Fibroblast of skin of back (primary cell): ENCODE results near the gene ING3.
"Not testable (repeated sequence)": the region's sequence is repeated elsewhere in the genome, so short reads cannot be mapped to it uniquely, and the experiment has no call there.

Experiments
- DNase-seq: peaks from one replicate; pipeline ENCODE4 v3.0.0-alpha.2; 2013

The ING3 gene

DNA sequence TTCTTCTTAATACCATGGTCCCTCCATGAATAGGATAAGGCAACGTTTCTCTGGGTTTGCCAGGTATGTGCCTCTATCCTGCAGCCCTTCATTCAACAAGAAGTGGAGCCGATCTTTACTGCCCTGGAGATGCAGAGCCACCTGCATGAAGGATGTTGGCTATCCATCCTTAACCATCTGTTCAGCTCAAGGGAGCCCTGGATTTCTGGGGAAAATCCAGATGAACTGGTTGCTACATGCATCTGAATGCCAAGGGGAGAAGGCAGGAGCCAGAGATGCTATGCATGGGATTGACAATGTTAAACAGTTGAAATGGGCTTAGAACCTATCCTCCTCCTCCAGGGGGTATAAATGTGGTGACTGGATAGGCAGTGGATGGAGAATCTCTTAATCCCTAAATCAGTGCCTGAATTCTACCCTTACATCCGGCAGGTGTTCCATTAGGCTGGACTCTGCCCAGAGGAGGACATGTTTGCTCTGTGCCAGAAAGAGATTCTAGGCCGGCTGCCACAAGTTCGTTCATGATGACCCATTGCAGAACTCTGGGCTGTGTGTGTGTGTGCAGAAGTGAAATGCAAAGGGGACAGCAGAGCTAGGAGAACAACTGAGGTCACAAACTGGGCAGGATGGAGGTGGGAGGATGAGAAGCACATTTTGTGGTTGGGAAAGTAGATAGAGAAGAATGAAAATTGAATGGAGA, 53.6 kb downstream of the ING3 start:
- DNase-seq: no peak

DNA sequence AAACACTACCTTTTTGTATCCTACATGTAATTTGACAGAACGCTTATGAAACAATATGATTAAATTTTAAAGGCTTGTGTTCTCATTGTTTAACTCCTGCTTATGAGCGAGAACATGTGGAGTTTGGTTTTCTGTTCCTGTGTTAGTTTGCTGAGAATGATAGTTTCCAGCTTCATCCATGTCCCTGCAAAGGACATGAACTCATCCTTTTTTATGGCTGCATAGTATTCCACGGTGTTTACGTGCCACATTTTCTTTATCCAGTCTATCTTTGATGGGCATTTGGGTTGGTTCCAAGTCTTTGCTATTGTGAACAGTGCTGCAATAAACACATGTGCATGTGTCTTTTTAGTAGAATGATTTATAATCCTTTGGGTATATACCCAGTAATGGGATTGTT, 54.5 kb downstream of the ING3 start:
- DNase-seq: not testable (repeated sequence)

DNA sequence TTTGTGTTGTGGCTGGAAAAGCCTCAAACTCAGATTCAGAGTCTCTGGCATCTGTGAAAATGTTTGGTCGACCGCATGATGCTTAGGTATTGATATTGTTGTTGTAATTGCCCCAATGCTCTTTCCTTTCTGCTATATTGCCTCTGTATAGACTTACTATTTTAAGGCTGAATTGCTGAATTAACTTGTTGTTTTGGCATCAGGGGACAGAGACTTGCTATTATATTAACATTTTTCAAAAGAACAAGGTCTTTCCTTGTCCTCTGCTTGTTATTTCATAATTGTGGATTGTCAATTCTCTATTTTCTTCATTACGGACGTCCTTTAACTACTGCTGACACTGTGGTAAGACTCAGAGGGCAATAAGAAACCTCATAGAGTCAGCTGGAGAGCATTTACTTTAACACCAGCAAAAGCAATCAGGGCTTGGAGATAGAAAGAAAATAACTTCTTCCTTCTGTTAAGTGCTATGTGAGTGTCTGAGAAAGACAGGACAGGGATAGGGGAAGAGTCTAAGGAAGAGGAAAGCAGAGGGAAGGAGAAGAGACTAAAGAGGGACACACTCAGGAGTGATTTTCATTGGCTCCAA, 55.5 kb downstream of the ING3 start:
- no peak for DNase-seq

DNA sequence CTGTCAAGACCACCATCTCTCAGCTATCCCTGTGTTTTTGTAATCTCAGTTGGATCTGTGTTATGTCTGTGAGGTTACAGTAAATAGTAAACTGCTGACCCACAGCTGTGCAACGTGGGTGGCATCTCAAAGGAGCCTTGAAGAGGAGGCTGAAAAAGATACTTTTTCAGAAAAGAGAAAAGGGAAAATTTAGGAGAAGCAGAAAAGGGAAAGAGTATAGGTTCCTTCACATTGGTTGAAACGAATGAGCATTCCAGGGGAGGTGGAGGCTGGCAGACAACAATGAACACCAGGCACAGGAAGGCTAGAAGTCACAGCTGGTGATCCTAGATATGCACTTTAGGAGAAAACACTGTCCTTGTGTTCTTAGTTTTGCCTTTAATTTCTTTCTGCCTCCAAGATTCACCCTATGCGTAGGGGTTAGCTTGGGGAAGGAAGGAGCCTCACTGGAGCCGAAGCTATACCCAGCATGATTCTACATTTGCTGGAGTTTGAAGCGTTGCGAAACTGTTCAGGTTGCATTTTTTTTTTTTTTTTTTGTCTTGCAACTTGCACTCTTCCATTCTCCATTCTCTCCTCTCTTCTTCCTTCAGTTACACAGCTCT, 56.2 kb downstream of the ING3 start:
- no peak for DNase-seq

DNA sequence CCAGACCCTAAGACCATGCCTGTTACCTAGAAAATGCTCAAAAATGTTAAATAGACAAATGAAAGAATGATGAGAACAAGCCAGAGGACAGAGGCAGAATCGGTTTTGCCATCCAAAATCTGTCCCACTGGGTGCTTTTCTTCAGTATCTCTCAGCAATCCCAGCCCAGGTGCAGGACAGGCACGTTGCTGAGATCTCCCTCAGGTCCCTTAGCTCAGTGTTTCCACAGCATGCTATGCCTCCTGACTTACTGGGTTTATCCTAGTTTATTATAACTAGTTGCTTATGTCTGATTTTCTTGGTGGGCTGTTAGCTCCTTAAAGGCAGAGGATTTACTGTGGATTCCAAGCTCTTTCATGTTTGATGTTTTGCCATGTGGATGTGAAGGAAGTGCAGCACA, 58.2 kb downstream of the ING3 start:
- no peak for DNase-seq

DNA sequence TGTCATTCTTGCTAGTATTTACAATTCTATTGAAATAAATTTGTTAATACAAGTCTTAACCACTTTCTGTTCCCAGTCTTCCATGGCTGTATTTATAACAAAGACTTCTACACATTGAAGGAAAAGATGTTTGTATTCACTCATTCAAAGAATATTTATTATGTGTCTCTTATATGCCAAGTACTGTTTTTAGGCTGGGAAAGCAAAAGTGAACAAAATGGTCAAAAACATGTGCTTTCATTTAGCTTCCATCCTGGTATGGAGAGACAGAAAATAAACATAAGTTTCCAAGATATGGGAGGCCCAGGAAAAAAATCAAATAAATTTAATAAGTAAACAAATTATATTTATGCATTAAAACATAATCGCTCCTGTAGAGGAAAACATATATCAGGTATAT, 60.8 kb downstream of the ING3 start:
- DNase-seq: no peak

DNA sequence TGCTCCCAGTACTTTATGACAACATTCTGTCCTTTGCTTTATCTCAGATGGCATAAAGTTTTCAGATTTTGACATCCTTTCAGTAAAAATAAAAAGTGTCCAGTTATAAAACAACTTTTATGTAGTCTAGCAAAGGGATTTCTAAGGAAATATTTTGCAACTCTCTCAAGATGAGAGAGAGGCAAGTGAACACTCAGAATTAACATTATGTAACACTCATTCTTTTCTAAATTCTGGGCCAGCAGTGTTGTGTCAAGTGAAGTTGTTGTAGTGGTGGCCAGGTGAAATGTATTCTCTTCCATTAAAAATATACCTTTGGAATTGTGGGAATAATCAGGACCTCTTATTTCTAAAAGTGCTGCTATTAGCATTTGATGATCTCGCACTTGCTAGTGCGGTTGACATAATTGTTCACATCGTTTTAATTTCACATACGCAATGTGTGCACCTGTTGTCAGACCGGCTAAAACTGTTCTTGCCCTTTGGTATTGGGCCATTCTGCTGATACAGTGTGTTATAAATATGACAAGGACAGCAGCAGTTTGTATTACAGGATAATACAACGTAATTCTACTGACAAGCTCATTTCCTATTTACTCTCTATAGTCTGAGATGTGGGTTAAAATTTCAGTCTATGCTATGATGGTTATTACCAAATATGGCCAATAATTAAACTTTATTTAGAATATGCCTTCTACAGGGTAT, 61.7 kb downstream of the ING3 start:
- DNase-seq: no peak

DNA sequence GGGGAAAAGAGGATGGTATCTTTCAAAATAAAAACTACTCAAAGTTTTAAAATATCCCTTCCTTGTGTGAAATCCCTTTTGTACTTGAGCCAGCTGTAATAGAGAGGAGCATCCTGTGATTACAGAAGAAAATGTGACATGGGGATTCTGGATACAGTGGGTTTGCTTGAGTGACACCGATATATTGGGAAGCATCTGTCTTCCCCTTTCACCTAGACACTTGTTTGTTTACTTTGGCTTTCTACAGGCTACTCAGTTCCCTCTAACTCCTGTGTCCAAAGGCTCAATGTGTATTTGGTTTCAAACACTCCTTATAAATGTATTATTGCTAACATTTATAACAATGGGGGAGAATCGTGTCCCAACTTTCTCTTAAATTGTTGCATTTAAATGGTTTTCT, 62.3 kb downstream of the ING3 start:
- no peak for DNase-seq

DNA sequence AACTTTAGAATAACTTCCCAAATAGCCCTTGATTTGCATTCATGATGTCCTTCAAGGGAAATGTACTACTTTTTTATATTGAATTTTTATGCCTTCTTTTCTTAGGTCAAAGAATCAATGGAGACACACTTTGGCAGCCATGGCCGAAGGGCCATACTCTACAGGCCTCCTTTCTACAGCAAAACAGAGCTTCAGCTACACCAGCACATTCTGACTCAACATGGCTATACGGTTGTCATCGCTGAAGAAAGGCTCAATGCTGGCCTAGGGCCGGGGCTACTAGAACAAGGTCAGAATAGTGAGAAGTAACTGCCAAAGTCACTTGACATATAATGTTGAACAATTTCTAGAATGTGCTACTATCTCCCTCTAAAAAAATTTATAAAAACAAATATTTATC, 65.0 kb downstream of the ING3 start:
- no peak for DNase-seq

DNA sequence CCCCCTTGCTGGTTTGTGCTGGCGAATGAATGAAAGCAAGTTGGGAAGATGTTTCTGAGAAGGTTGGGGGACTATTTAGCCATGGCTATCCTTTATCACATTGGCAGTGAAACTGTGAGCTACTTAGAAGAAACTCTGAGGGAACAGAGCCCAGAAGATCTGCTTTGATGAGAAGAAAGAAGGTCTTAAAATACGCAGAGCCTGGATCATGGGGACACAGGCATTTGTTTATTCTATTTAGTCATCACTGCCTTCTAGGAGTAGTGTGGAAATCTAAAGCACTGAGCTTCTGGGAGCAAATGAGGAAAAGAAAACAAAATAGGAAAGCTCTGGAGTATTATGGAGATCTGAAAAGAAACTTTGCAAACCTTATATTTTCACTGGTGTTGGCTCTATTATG, 66.4 kb downstream of the ING3 start:
- peak; percentile 75 for DNase-seq

DNA sequence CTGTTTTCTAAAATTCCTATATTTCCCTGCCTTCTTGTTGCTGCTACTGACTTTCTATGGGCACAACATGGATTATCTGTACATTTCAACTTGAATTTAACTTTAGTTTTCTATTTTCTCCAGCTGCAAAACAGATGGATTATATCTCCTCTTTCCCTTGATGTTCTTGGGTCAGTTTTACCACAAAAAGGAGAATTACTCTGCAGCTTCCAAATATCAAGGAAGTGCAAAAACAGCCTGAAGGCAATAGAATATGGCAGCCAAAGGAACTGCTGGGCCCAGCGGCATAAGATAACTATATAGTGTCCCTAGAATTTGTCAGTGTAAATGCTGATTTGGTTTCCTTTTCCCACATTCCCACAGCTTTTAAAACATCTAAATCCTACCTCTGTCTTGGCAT, 67.0 kb downstream of the ING3 start:
- no peak for DNase-seq

DNA sequence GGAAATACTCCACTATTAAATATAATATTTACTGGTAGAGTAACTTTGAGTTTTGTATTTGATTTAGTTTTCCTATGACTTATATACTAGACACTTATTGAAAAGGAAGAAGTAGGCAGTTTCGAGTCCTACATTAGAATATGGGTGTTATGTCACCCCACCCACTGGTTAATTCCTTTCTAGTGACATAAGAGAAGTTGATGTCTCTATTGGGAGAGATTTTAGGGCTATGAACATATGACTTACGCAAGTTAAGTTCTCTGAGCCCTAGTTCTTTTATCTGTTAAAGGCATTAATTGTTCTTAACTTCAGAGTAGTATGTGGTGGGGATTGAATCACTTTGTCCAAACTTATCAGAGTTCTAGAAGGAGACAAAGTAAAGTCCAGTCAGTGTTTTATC, 68.4 kb downstream of the ING3 start:
- DNase-seq: peak; percentile 74

DNA sequence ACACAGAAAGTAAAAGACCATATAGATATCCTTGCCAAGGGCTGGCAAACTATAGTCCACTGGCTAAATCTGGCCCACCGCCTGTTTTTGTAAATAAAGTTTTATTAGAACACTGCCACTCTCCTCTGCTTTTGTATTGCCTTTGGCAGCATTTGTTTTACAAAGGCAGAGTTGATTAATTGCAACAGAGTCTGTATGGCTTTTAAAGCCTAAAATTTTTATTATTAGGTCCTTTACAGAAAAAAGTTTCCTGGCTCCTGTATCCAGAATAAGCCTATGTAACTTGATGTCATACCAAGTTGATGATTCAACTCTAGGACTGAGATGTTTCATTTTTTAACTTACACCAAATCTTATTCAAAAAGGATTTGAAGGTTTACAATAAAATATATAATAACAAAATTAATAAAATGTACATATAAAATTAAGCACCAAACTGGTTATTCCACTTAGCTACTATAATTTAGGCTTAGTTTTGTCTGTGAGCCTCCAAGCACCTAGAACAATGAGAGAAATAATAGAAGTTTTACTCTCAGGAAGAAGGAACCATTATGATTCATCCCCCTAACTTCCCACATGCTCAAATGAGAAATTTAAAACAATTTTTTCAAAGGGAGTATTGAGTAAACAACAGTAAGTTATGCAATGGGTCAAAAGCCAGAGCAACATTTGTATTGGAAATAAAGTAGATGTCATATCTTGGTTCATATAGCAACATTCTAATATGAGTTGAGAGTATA, 69.8 kb downstream of the ING3 start:
- DNase-seq: peak; percentile 64

DNA sequence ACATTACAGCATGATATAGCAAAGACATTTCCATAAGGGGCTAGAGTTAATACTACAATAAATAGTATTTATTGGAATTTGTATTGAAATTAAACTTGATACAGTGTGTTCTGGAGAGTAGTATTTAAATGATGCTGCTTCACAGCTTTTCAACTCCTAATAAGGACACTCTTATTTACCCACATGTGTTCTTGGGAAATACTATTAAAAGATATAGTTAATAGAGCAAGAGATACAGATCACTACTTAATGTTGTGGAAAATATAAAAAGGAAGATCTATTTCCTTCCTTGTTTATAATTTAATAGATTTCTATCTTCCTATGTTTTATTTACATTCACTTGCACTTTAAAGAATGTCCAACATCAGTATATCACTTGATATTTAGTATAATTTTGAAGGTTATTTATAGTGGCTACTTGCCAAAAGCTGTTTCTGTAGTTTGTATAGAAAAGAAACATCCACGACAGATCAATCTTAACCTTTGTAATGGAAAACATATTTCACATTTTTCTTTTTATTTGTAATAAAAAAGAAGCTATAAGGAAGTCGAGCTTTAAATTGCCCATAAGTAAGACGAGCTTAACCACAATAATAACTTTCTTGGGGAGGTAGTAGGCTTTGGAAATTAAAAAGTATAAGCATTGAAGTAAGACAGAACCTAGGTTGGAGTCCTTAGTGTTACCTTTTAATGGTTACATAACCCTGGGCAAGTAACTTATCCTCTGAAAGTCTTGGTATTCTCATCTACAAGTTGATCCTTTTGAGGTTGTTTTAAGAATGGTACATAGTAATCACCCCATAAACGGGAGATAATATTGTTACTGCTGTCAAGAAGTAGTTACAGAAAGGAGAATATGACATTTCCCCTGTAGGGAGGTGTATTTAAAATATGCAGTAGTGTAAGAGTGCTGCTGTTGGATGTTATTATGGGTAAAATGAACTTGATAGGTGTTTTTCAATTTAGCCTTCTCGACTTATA, 70.7 kb downstream of the ING3 start:
- DNase-seq: no peak

DNA sequence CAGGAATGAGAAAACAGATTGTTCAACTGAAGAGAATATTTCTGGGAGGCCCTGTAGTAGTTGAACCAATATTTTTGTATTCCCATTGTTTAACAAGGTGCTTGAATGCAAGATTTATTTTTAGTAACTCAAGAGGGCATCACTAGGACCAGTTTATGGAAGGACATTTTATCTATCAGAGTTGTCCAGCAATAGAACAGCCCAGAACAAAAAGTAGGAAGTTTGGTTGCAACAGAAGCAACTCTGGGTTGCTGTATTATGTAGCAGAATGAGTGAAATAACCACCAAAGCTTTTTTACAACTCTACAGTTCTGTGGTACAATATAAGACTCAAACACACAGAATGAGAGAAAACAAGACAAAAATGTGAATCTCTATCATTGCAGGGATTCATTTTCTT, 72.6 kb downstream of the ING3 start:
- DNase-seq: no peak

DNA sequence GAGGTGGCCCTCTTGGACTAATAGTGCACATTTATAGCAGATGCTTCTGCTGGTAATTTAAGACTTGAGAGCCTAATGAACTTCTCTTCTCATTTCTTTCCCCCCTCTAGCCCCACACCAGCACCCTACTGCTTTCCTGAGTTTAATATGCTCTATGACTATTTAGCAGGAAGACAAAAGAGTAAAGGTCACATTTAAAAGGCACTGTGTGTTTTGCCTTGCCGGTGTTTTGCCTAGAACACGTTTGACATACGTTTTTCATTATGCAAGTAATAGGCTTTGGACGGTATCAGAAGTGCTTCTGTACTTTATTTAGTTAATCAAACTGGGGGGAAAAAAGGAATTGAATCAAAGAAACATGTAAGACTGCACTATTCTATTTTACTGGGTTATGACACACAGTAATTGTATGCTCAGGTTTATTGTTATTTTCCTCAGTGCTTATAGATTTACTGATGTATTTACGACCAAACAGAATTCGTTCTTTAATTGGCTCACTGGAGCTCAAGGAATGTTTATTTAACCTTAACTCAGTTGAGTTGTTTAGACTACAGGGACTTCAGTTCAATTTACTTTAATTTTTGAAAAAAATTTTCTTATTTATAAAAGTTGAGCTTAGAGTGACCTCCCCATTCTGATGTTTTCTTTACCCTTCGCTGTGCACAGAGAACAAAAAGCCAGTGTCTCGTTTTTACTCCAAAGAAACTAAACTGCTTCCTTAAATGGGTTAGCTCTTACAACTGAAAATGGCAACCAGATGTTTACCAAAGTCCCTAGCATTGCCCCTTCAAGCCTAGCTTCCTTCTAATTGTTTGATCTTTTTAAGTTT, 73.3 kb downstream of the ING3 start:
- DNase-seq: no peak

DNA sequence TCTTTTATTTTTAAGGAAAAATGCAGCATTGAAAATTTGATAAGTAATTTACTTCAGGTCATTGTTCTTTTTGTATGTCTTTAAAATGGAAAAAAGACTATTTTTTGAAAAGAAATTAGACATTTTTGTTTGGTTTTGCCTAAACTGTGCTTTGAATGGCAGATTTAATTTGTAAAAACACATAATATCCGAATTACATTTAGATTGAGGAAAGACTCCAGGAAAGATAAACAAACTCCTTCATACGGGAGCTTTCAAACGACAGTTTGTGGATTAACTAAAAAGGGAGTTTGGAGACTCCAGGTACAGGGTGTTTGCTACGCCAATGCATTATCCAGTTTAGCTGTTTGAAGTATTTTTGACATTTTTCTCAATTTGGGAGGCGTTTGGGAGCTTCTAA, 74.0 kb downstream of the ING3 start:
- no peak for DNase-seq

DNA sequence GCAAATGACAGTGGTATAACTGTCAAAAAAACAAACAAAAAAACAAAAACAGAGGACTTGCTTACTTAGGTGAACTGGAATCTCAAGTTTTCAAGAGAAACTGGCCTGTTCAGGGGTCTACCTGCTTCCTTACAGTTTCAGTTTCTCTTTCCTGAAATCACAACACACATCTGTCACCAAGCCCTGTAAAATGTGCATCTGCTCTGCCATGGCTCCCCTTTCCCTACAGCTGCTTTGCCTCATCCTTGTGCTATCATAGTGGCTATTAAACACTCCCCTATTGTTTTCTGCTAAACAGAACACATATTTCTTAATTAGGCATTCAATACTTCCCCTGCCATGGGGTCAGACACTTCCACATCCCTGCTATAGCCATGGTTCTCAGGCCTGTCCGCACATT, 75.6 kb downstream of the ING3 start:
- DNase-seq: no peak

DNA sequence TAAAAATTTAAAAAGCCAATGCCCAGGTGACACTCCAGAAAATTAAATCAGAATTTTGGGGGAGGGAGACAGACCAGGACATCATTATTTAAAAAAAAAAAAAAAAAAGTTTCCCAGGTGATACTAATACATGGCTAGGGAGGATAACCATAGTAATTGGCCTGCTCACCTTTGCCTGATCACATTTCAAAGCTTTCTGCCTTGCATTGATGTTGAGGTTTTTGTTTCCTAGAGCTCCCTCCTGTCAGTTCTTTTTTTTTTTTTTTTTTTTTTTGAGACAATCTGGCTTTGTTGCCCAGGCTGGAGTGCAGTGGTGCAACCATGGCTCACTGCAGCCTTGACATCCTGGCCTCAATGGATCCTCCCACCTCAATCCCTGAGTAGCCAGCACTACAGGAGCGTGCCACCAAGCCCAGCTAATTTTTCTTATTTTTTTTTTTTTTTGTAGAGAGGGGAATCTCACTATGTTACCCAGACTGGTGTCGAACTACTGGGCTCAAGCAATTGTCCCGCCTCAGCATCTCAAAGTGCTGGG, 76.1 kb downstream of the ING3 start:
- no peak for DNase-seq
